GM21737 (cell line): ENCODE measurements around the gene ZNF791.
"Not testable (repeated sequence)": the region's sequence is repeated elsewhere in the genome, so short reads cannot be mapped to it uniquely, and the experiment has no call there.

Source experiments
- ATAC-seq: cut with Tn5 transposase; IDR thresholded peaks from one replicate; pipeline ENCODE4 v1.9.1; 2021; ENCODE audit warnings: mild to moderate bottlenecking, moderate library complexity; ENCODE audit not compliant: unreplicated experiment

The ZNF791 gene

GRCh38 chr19:12628040-12629022, 17.6 kb downstream of the ZNF791 start:
- no peak for ATAC-seq

GRCh38 chr19:12629215-12629614, 18.5 kb downstream of the ZNF791 start:
- no peak for ATAC-seq

- no peak for ATAC-seq
Measured at GRCh38 chr19:12636631-12637030, 25.9 kb downstream of the ZNF791 start.

- no peak for ATAC-seq
Measured at GRCh38 chr19:12638611-12639182, 28.0 kb downstream of the ZNF791 start.

GRCh38 chr19:12639901-12640613, 29.3 kb downstream of the ZNF791 start:
- peak; percentile 54 for ATAC-seq

GRCh38 chr19:12641456-12641855, 30.7 kb downstream of the ZNF791 start:
- ATAC-seq: no peak

GRCh38 chr19:12642506-12642905, 31.8 kb downstream of the ZNF791 start:
- no peak for ATAC-seq

- not testable (repeated sequence) for ATAC-seq
Measured at GRCh38 chr19:12643716-12644115, 33.0 kb downstream of the ZNF791 start.

GRCh38 chr19:12646551-12646950, 35.8 kb downstream of the ZNF791 start:
- no peak for ATAC-seq

GRCh38 chr19:12647047-12647446, 36.3 kb downstream of the ZNF791 start:
- no peak for ATAC-seq

- no peak for ATAC-seq
Measured at GRCh38 chr19:12647490-12648071, 36.9 kb downstream of the ZNF791 start.

- no peak for ATAC-seq
Measured at GRCh38 chr19:12648088-12648487, 37.4 kb downstream of the ZNF791 start.

GRCh38 chr19:12649941-12650340, 39.2 kb downstream of the ZNF791 start:
- no peak for ATAC-seq

GRCh38 chr19:12652219-12652618, 41.5 kb downstream of the ZNF791 start:
- no peak for ATAC-seq

GRCh38 chr19:12655546-12655945, 44.8 kb downstream of the ZNF791 start:
- no peak for ATAC-seq

- no peak for ATAC-seq
Measured at GRCh38 chr19:12656899-12657571, 46.3 kb downstream of the ZNF791 start.

GRCh38 chr19:12657966-12658365, 47.2 kb downstream of the ZNF791 start:
- no peak for ATAC-seq

GRCh38 chr19:12660980-12661379, 50.3 kb downstream of the ZNF791 start:
- ATAC-seq: no peak

GRCh38 chr19:12664406-12665280, 53.9 kb downstream of the ZNF791 start:
- no peak for ATAC-seq

- ATAC-seq: no peak
Measured at GRCh38 chr19:12665281-12665573, 54.5 kb downstream of the ZNF791 start.
